HG03280 (cell line): ENCODE measurements around the gene ZNF513.

Source experiments
- ATAC-seq: cut with Tn5 transposase; IDR thresholded peaks from one replicate; pipeline ENCODE4 v1.9.1; 2021; ENCODE audit warnings: mild to moderate bottlenecking, moderate library complexity; ENCODE audit not compliant: unreplicated experiment

ZNF513 gene

GRCh38 chr2:27390822-27391679 is 10.5 kb upstream of the ZNF513 start:
- no peak for ATAC-seq

GRCh38 chr2:27381577-27382181 is 1.1 kb upstream of the ZNF513 start:
- no peak for ATAC-seq

GRCh38 chr2:27379836-27380625 is 503 bp downstream of the ZNF513 start:
- peak; percentile 36 for ATAC-seq

GRCh38 chr2:27379383-27379835 is 1.1 kb downstream of the ZNF513 start:
- ATAC-seq: no peak

GRCh38 chr2:27378809-27379290 is 1.7 kb downstream of the ZNF513 start:
- no peak for ATAC-seq

GRCh38 chr2:27378096-27378808 is 2.3 kb downstream of the ZNF513 start:
- no peak for ATAC-seq

GRCh38 chr2:27377618-27378095 is 2.9 kb downstream of the ZNF513 start:
- ATAC-seq: no peak

GRCh38 chr2:27376866-27377617 is 3.5 kb downstream of the ZNF513 start:
- ATAC-seq: no peak

- no peak for ATAC-seq
Measured at GRCh38 chr2:27376151-27376865, 4.2 kb downstream of the ZNF513 start.

GRCh38 chr2:27375513-27376099 is 4.9 kb downstream of the ZNF513 start:
- no peak for ATAC-seq

- no peak for ATAC-seq
Measured at GRCh38 chr2:27373567-27373966, 7.0 kb downstream of the ZNF513 start.

- no peak for ATAC-seq
Measured at GRCh38 chr2:27372937-27373336, 7.6 kb downstream of the ZNF513 start.

GRCh38 chr2:27370816-27371620 is 9.5 kb downstream of the ZNF513 start:
- no peak for ATAC-seq

- peak; percentile 94 for ATAC-seq
Measured at GRCh38 chr2:27370026-27370815, 10.3 kb downstream of the ZNF513 start, which contains the start of the genes EIF2B4 and SNX17. Gene EIF2B4 (minus strand): TSS chr2:27370338. CDS start chr2:27370314, 24 bp downstream. Gene SNX17 (plus strand): TSS chr2:27370616. CDS start chr2:27370744, 128 bp downstream.

- ATAC-seq: no peak
Measured at GRCh38 chr2:27369471-27370025, 11.0 kb downstream of the ZNF513 start.

- ATAC-seq: no peak
Measured at GRCh38 chr2:27363933-27364332, 16.6 kb downstream of the ZNF513 start.
